Measurements from ENCODE around the gene DAB2.
"Not testable (repeated sequence)": the region's sequence is repeated elsewhere in the genome, so short reads cannot be mapped to it uniquely, and the experiment has no call there.

DAB2 gene

GRCh38 chr5:39417979-39418378 lies 6.8 kb downstream of the DAB2 start:
- no peak for DNase-seq

GRCh38 chr5:39415201-39415600 lies 9.6 kb downstream of the DAB2 start:
- no peak for DNase-seq

GRCh38 chr5:39414426-39414825 lies 10.4 kb downstream of the DAB2 start:
- no peak for DNase-seq

GRCh38 chr5:39413771-39414170 lies 11.0 kb downstream of the DAB2 start:
- no peak for DNase-seq

- DNase-seq = no peak
Observed at GRCh38 chr5:39412721-39413394, 11.9 kb downstream of the DAB2 start.

GRCh38 chr5:39411985-39412384 lies 12.8 kb downstream of the DAB2 start:
- DNase-seq = no peak

GRCh38 chr5:39411061-39411460 lies 13.7 kb downstream of the DAB2 start:
- DNase-seq = no peak

GRCh38 chr5:39409033-39409432 lies 15.7 kb downstream of the DAB2 start:
- no peak for DNase-seq

- no peak for DNase-seq
Observed at GRCh38 chr5:39405083-39405843, 19.5 kb downstream of the DAB2 start.

GRCh38 chr5:39403761-39404160 lies 21.0 kb downstream of the DAB2 start:
- DNase-seq = not testable (repeated sequence)

GRCh38 chr5:39402140-39402539 lies 22.6 kb downstream of the DAB2 start:
- DNase-seq = not testable (repeated sequence)

- DNase-seq = no peak
Observed at GRCh38 chr5:39400713-39401578, 23.8 kb downstream of the DAB2 start.

- peak; percentile 20 for DNase-seq
Observed at GRCh38 chr5:39399135-39400036, 25.4 kb downstream of the DAB2 start.

- DNase-seq = no peak
Observed at GRCh38 chr5:39396843-39397242, 27.9 kb downstream of the DAB2 start.

GRCh38 chr5:39395521-39395920 lies 29.3 kb downstream of the DAB2 start:
- DNase-seq = no peak

GRCh38 chr5:39394946-39395345 lies 29.8 kb downstream of the DAB2 start:
- no peak for DNase-seq

GRCh38 chr5:39390945-39391344 lies 33.8 kb downstream of the DAB2 start:
- no peak for DNase-seq

- no peak for DNase-seq
Observed at GRCh38 chr5:39387293-39387692, 37.5 kb downstream of the DAB2 start.

- DNase-seq = no peak
Observed at GRCh38 chr5:39384271-39384670, 40.5 kb downstream of the DAB2 start.

GRCh38 chr5:39381376-39381775 lies 43.4 kb downstream of the DAB2 start:
- DNase-seq = no peak

- no peak for DNase-seq
Observed at GRCh38 chr5:39379693-39380092, 45.1 kb downstream of the DAB2 start.

GRCh38 chr5:39377613-39378012 lies 47.2 kb downstream of the DAB2 start:
- no peak for DNase-seq

All from NCI-H446 treated with DMSO at 0.1 percent for 48 hours (cell line).